ENCODE data around the gene HRH4. TPM values are rescaled to one million over a fixed set of nuclear protein-coding genes. Genes with fewer than 3 reads are reported as not detected.

The HRH4 gene
- total RNA-seq, 4 donors from 2014 or later = 0.12 to 0.55 TPM; not detected in 2

GRCh38 chr18:24446953-24447538 is 13.4 kb upstream of the HRH4 start:
- H3K27ac ChIP-seq = no peak overlapping the region
- no peak overlapping the region for H3K4me3 ChIP-seq
- H3K27me3 ChIP-seq = no peaks in the 10 kb centered on the region
- H3K9me3 ChIP-seq = no peaks in the 10 kb centered on the region
- H3K4me1 ChIP-seq = no peaks in the 10 kb centered on the region
- H3K36me3 ChIP-seq = no peaks in the 10 kb centered on the region
- DNase-seq = no peak
- TF ChIP-seq POLR2A (IDR thresholded peaks at IDR 0.05) (no peak), CTCF (IDR thresholded peaks at IDR 0.05) (no peak)
- intact Hi-C loops (cut with DNase I; ENCODE audit: low total_unique reads) = no loop called here

- Histone ChIP-seq H3K27me3 (no peaks in the 10 kb centered on the region), H3K36me3 (no peaks in the 10 kb centered on the region), H3K4me3 (no peak overlapping the region), H3K9me3 (no peaks in the 10 kb centered on the region), H3K27ac (no peak overlapping the region), H3K4me1 (no peaks in the 10 kb centered on the region)
- no peak for TF ChIP-seq CTCF (IDR thresholded peaks at IDR 0.05)
- TF ChIP-seq POLR2A (IDR thresholded peaks at IDR 0.05) = no peak
- intact Hi-C loops (cut with DNase I; ENCODE audit: low total_unique reads) = no loop called here
- no peak for DNase-seq
Measured at GRCh38 chr18:24447961-24448360, 12.5 kb upstream of the HRH4 start.

GRCh38 chr18:24456549-24456948 is 3.9 kb upstream of the HRH4 start:
- DNase-seq = no peak
- H3K9me3 ChIP-seq = no peaks in the 10 kb centered on the region
- no peaks in the 10 kb centered on the region for H3K27me3 ChIP-seq
- no peaks in the 10 kb centered on the region for H3K4me1 ChIP-seq
- intact Hi-C loops (cut with DNase I; ENCODE audit: low total_unique reads) = no loop called here
- no peak overlapping the region for H3K27ac ChIP-seq
- no peak for TF ChIP-seq POLR2A (IDR thresholded peaks at IDR 0.05)
- no peak for TF ChIP-seq CTCF (IDR thresholded peaks at IDR 0.05)
- H3K36me3 ChIP-seq = no peaks in the 10 kb centered on the region
- no peak overlapping the region for H3K4me3 ChIP-seq

- DNase-seq = no peak
- TF ChIP-seq POLR2A (IDR thresholded peaks at IDR 0.05) (no peak), CTCF (IDR thresholded peaks at IDR 0.05) (no peak)
- intact Hi-C loops (cut with DNase I; ENCODE audit: low total_unique reads) = no loop called here
- Histone ChIP-seq H3K4me1 (no peaks in the 10 kb centered on the region), H3K27ac (no peak overlapping the region), H3K27me3 (no peaks in the 10 kb centered on the region), H3K4me3 (no peak overlapping the region), H3K9me3 (no peaks in the 10 kb centered on the region), H3K36me3 (no peaks in the 10 kb centered on the region)
Measured at GRCh38 chr18:24459772-24460171, 665 bp upstream of the HRH4 start.

- DNase-seq = no peak
- Histone ChIP-seq H3K36me3 (no peaks in the 10 kb centered on the region), H3K4me1 (no peaks in the 10 kb centered on the region), H3K27me3 (no peaks in the 10 kb centered on the region), H3K4me3 (no peak overlapping the region), H3K27ac (no peak overlapping the region), H3K9me3 (no peaks in the 10 kb centered on the region)
- TF ChIP-seq CTCF (IDR thresholded peaks at IDR 0.05) = no peak
- no peak for TF ChIP-seq POLR2A (IDR thresholded peaks at IDR 0.05)
- intact Hi-C loops (cut with DNase I; ENCODE audit: low total_unique reads) = no loop called here
Measured at GRCh38 chr18:24461996-24462395, 1.6 kb downstream of the HRH4 start.
